CD14-positive monocyte (primary cell): ENCODE results near the gene NUDCD3. TPM values are rescaled to one million over a fixed set of nuclear protein-coding genes. Genes with fewer than 3 reads are reported as not detected.

Source experiments
- DNase-seq, 3 donors: peaks; one replicate each; pipeline ENCODE4 v3.0.0-alpha.2; 2011 to 2022
- H2AFZ ChIP-seq: 2 replicates; pipeline ENCODE4 v1.6.0; 2012; ENCODE audit warnings: mild to moderate bottlenecking, low read depth, low read length, inconsistent platforms; ENCODE audit not compliant: insufficient read depth, poor library complexity, severe bottlenecking
- H3K27ac ChIP-seq, 2 donors: 1 replicate in 1 of 2; 2 replicates in 1 of 2; pipeline ENCODE4 v1.5.1; 2012 to 2013; ENCODE audit warnings: low read length in 2 of 2, control low read depth in 1 of 2, inconsistent platforms in 1 of 2, low read depth in 1 of 2, mild to moderate bottlenecking in 1 of 2
- H3K27me3 ChIP-seq, 2 donors: one replicate each; pipeline versions ENCODE4 v1.6.0 to v1.6.1; 2011 to 2013; ENCODE audit warnings: low read length in 2 of 2; ENCODE audit not compliant: control insufficient read depth in 2 of 2, insufficient read depth in 2 of 2
- H3K36me3 ChIP-seq, 2 donors: replicated peaks in 1 of 2; 1 replicate in 1 of 2; 2 replicates in 1 of 2; pipeline versions ENCODE4 v1.5.1 to v1.6.1; 2012 to 2013; ENCODE audit warnings: low read length in 2 of 2, control low read depth in 1 of 2, inconsistent platforms in 1 of 2, mild to moderate bottlenecking in 1 of 2; ENCODE audit not compliant: insufficient read depth in 2 of 2, control insufficient read depth in 1 of 2
- H3K4me1 ChIP-seq, 2 donors: 1 replicate in 1 of 2; 2 replicates in 1 of 2; pipeline versions ENCODE4 v1.5.1 to v1.6.1; 2012 to 2013; ENCODE audit warnings: low read length in 2 of 2, control low read depth in 1 of 2, inconsistent platforms in 1 of 2, mild to moderate bottlenecking in 1 of 2, moderate library complexity in 1 of 2; ENCODE audit not compliant: insufficient read depth in 2 of 2, control insufficient read depth in 1 of 2
- H3K4me2 ChIP-seq: replicated peaks from 2 replicates; pipeline ENCODE3; 2012; ENCODE audit warnings: low read length, moderate library complexity, mild to moderate bottlenecking; ENCODE audit not compliant: poor library complexity, severe bottlenecking; ENCODE audit errors: extremely low read depth
- H3K4me3 ChIP-seq, 3 experiments: fragments of 200-600 bp in 1 of 3; sonication (generic) in 1 of 3; replicated peaks in 1 of 3; 1 replicate in 2 of 3; 2 replicates in 1 of 3; pipeline ENCODE4 v1.5.1; 2011 to 2013; ENCODE audit warnings: low read length in 3 of 3, mild to moderate bottlenecking in 3 of 3, control low read depth in 2 of 3, low read depth in 2 of 3, inconsistent platforms in 1 of 3, moderate library complexity in 1 of 3
- H3K79me2 ChIP-seq: 2 replicates; pipeline ENCODE4 v1.6.0; 2012; ENCODE audit warnings: mild to moderate bottlenecking, control low read depth, inconsistent platforms, low read length, moderate library complexity; ENCODE audit not compliant: insufficient read depth
- H3K9ac ChIP-seq: 2 replicates; pipeline ENCODE4 v1.6.0; 2017; ENCODE audit warnings: low read length, mild to moderate bottlenecking; ENCODE audit not compliant: insufficient read depth, poor library complexity, severe bottlenecking
- H3K9me3 ChIP-seq, 2 donors: replicated peaks in 1 of 2; 1 replicate in 1 of 2; 2 replicates in 1 of 2; pipeline versions ENCODE4 v1.5.1 to v1.6.1; 2012 to 2013; ENCODE audit warnings: low read length in 2 of 2, control low read depth in 1 of 2; ENCODE audit not compliant: control insufficient read depth in 1 of 2, insufficient read depth in 1 of 2
- H4K20me1 ChIP-seq: 2 replicates; pipeline ENCODE4 v1.6.0; 2012; ENCODE audit warnings: mild to moderate bottlenecking, low read length, control low read depth, moderate library complexity; ENCODE audit not compliant: insufficient read depth
- H3K27ac Mint-ChIP-seq, 7 donors: one replicate each; pipeline ENCODE4 v1.8.0; 2020; ENCODE audit warnings: mild to moderate bottlenecking in 7 of 7, mixed read lengths in 7 of 7, moderate library complexity in 6 of 7, inconsistent platforms in 2 of 7
- H3K27me3 Mint-ChIP-seq, 3 donors: one replicate each; pipeline ENCODE4 v1.8.0; 2021 to 2022; ENCODE audit warnings: low read depth in 3 of 3, mild to moderate bottlenecking in 3 of 3, mixed read lengths in 3 of 3, moderate library complexity in 3 of 3, inconsistent platforms in 1 of 3
- H3K36me3 Mint-ChIP-seq, 2 donors: one replicate each; pipeline ENCODE4 v1.8.0; 2020; ENCODE audit warnings: mixed read lengths in 2 of 2, inconsistent platforms in 1 of 2, mild to moderate bottlenecking in 1 of 2
- H3K4me1 Mint-ChIP-seq: one replicate; pipeline ENCODE4 v1.8.0; 2020; ENCODE audit warnings: mild to moderate bottlenecking, mixed read lengths
- H3K4me3 Mint-ChIP-seq, 2 donors: one replicate each; pipeline ENCODE4 v1.8.0; 2020; ENCODE audit warnings: mild to moderate bottlenecking in 2 of 2, mixed read lengths in 2 of 2, moderate library complexity in 1 of 2
- H3K9me3 Mint-ChIP-seq, 7 donors: one replicate each; pipeline ENCODE4 v1.8.0; 2020 to 2022; ENCODE audit warnings: mixed read lengths in 7 of 7, mild to moderate bottlenecking in 6 of 7, moderate library complexity in 6 of 7, inconsistent platforms in 2 of 7
- WGBS: methylation state at CpG from one replicate; pipeline ENCODE4 v1.1.5; 2013; ENCODE audit warnings: missing lambda C conversion rate; ENCODE audit not compliant: insufficient coverage; 5-methylcytosine and 5-hydroxymethylcytosine counted together
- intact Hi-C, 2 donors: fragments of 100-400 bp; cut with micrococcal nuclease; formaldehyde crosslinking; loops; one replicate each; pipeline versions ENCODE4 v1.15.0 to v1.15.1; 2023
- polyA plus RNA-seq, 3 donors: library from polyadenylated mRNA; depleted of rRNA in 1 of 3; unstranded in 2 of 3; stranded (reverse) in 1 of 3; fragments of 300-500 nt in 2 of 3; fragments of >200 nt in 1 of 3; fragmentation: Illumina TruSeq in 2 of 3; gene quantifications; 1 replicate in 2 of 3; 2 replicates in 1 of 3; pipeline ENCODE4 v1.2.3, GENCODE V29; 2012 to 2021
- TF ChIP-seq, protein P1 (sequence below): fragments of 200-600 bp; IDR thresholded peaks from one replicate; pipeline ENCODE4 v1.8.0; 2022; ENCODE audit warnings: antibody characterized with exemption, mild to moderate bottlenecking

Gene NUDCD3
- polyA plus RNA-seq, 3 donors: 13.6 to 26.5 (median 21.6) TPM

GRCh38 chr7:44441079-44441478 lies 49.4 kb downstream of the NUDCD3 start:
- no peak for DNase-seq
- no peaks in the 10 kb centered on the region for H3K9me3 Mint-ChIP-seq
- Histone ChIP-seq H3K4me2 (no peak overlapping the region), H2AFZ (no peak overlapping the region), H3K79me2 (peaks cover 57% of the 10 kb centered on the region), H4K20me1 (peaks cover 61% of the 10 kb centered on the region), H3K4me1 (no peaks in the 10 kb centered on the region), H3K4me3 (no peak overlapping the region), H3K27me3 (no peaks in the 10 kb centered on the region), H3K9me3 (no peaks in the 10 kb centered on the region), H3K9ac (no peak overlapping the region), H3K36me3 (peaks cover 22 to 41% of the 10 kb centered on the region in 2 donors), H3K27ac (no peak overlapping the region)
- H3K27me3 Mint-ChIP-seq: peaks cover 0 to 1% (median 0%) of the 10 kb centered on the region in 3 donors
- TF ChIP-seq, protein P1, sequence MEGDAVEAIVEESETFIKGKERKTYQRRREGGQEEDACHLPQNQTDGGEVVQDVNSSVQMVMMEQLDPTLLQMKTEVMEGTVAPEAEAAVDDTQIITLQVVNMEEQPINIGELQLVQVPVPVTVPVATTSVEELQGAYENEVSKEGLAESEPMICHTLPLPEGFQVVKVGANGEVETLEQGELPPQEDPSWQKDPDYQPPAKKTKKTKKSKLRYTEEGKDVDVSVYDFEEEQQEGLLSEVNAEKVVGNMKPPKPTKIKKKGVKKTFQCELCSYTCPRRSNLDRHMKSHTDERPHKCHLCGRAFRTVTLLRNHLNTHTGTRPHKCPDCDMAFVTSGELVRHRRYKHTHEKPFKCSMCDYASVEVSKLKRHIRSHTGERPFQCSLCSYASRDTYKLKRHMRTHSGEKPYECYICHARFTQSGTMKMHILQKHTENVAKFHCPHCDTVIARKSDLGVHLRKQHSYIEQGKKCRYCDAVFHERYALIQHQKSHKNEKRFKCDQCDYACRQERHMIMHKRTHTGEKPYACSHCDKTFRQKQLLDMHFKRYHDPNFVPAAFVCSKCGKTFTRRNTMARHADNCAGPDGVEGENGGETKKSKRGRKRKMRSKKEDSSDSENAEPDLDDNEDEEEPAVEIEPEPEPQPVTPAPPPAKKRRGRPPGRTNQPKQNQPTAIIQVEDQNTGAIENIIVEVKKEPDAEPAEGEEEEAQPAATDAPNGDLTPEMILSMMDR: no peak
- peaks cover 33 to 42% of the 10 kb centered on the region in 2 donors for H3K36me3 Mint-ChIP-seq
- no peak overlapping the region for H3K27ac Mint-ChIP-seq
- intact Hi-C loops: no loop called here
- no peak overlapping the region for H3K4me3 Mint-ChIP-seq
- WGBS: 100% methylated on average over 1 of the region's 3 CpGs
- no peaks in the 10 kb centered on the region for H3K4me1 Mint-ChIP-seq

DNA sequence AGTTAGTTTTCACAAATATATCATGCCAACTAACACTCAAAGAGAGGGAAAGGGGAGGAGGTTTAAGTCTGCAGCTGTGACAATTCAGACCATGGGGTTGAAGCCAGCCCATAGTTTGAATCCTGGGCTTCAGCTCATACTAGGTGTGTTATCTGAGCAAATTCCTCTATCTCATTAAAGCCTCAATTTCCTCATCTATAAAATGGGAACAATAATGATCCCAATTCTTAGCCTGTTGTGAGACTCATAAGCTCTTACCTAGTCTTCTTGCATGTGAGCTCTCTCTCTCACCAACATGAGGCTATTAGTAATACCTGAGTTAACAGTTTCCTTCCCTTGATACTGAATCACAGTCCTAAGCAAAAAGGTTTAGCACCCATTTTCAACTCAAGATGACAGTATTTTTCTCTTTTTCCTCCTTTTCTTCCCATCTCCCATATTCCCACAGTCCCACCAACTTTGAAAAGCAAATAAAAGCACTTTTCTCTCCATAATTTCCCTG lies 49.8 kb downstream of the NUDCD3 start:
- Histone ChIP-seq H3K9me3 (no peaks in the 10 kb centered on the region), H4K20me1 (peaks cover 56% of the 10 kb centered on the region), H3K4me1 (no peaks in the 10 kb centered on the region), H3K9ac (no peak overlapping the region), H3K4me2 (no peak overlapping the region), H3K27me3 (no peaks in the 10 kb centered on the region), H3K27ac (no peak overlapping the region), H2AFZ (no peak overlapping the region), H3K4me3 (no peak overlapping the region), H3K36me3 (peaks cover 18 to 39% of the 10 kb centered on the region in 2 donors), H3K79me2 (peaks cover 56% of the 10 kb centered on the region)
- intact Hi-C loops: no loop called here
- H3K27ac Mint-ChIP-seq: peak overlapping the region in 1 of 7 donors; percentile 44
- no peak for DNase-seq
- peaks cover 0 to 1% (median 0%) of the 10 kb centered on the region in 3 donors for H3K27me3 Mint-ChIP-seq
- H3K9me3 Mint-ChIP-seq: no peaks in the 10 kb centered on the region
- peaks cover 32 to 39% of the 10 kb centered on the region in 2 donors for H3K36me3 Mint-ChIP-seq
- TF ChIP-seq, protein P1: no peak
- no peaks in the 10 kb centered on the region for H3K4me1 Mint-ChIP-seq
- H3K4me3 Mint-ChIP-seq: no peak overlapping the region
